Gastroesophageal sphincter (tissue), 3 donors: ENCODE results near the gene AGBL1.

Experiments
- CTCF ChIP-seq, 4 experiments: fragments of 200-600 bp in 2 of 4; fragments of 450-650 bp in 2 of 4; sonication (generic) in 1 of 4; IDR thresholded peaks; one replicate each; pipeline ENCODE4 v1.5.1; 2017 to 2019; ENCODE audit warnings: antibody characterized with exemption in 4 of 4, mild to moderate bottlenecking in 2 of 4, moderate library complexity in 2 of 4
- POLR2A ChIP-seq, 2 donors: fragments of 450-650 bp; IDR thresholded peaks; one replicate each; pipeline ENCODE4 v1.6.1; 2017; ENCODE audit warnings: antibody characterized with exemption in 2 of 2, mild to moderate bottlenecking in 2 of 2, moderate library complexity in 1 of 2

DNA sequence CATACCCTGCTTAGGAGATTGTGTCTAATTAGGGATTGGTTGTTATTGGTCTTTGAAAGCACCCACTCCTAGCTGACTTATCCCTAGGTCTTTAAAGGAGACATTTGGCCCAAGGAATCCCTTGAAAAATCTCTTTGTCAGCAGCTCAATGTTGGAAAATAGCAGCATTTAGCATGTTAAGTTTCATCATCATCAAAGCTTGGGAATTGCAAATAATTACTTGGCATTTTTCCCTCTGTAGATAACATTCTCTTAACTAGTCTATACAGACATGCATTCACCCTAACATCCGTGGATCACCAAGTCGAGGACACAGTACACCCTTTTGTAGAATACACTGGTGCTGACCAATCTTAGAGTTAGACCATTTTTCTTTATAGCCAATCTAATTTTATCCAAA, 332.2 kb downstream of the AGBL1 start:
- TF ChIP-seq CTCF (IDR thresholded peaks at IDR 0.05): no peak
- TF ChIP-seq POLR2A (IDR thresholded peaks at IDR 0.05): no peak
